ENCODE results near the gene RAB23.

RAB23 gene

DNA sequence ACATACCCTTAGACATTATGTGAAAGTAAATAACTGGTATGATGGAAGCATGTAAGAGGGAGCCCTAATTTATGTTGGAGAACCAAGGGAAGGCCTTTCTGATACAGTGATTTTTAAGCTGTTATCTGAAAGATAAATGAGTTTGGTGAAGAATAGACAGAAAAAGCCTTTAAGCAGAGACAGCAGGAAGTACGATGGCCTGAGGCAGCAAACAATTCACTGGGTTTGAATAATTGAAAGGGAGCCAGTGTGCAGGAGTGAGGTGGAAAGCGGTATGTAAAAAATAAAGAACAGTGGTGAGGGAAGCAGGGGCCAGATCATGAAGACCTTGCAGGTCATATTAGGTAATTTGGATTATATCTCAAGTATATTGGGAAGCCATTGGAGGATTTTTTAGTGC lies 4.1 kb upstream of the RAB23 start:
- DNase-seq = no peak

DNA sequence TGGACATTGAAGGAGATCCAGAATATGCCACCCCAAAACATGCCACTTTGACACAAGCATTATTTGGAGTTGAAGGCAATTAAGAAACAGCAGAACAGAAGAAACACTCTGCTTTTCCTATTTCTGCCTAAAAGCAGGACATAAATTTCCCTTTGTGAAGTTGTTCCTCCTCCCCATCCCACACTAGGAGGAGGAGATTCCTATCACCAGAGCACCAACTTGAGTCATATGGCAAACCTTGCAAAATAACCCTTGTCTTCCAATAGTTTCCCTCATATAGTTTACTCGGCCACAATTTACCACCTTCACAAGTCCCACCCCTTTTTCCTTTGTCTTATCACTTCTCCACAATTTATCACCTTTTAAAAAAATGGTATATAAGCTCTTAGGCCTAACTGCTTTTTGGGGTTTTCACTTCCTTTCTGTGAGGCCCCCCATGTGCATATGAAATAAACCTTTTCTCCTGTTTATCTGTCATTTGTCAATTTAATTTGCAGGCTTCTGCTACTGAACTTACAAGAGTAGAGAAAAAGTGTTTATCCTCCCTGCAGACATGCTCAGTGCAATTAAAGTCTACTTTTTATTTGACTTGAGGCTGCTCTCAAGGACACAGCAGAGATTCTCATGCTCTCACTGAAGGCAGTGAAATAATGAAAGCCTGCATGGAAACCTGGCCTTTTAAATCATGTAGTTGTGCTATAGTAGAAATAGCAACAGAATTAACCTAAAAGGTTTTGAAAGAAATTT lies 2.8 kb upstream of the RAB23 start:
- DNase-seq = no peak

DNA sequence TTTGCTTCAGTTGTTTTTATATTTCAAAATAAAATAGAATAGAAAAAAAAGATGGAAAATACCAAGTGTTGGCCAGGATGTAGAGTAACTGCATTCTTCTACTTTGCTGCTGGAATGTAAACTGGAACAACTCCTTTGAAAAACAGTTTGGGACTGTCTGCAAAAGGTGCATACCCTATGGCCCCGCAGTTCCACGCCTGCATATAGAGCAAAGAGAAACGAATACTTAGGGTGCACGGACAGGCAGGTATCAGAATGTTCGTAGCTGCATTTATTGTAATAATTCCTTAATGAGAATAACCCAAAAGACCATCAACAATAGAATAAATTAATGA lies 603 bp upstream of the RAB23 start:
- no peak for DNase-seq

GRCh38 chr6:57221191-57221935 lies 744 bp downstream of the RAB23 start:
- peak; percentile 82 for DNase-seq

DNA sequence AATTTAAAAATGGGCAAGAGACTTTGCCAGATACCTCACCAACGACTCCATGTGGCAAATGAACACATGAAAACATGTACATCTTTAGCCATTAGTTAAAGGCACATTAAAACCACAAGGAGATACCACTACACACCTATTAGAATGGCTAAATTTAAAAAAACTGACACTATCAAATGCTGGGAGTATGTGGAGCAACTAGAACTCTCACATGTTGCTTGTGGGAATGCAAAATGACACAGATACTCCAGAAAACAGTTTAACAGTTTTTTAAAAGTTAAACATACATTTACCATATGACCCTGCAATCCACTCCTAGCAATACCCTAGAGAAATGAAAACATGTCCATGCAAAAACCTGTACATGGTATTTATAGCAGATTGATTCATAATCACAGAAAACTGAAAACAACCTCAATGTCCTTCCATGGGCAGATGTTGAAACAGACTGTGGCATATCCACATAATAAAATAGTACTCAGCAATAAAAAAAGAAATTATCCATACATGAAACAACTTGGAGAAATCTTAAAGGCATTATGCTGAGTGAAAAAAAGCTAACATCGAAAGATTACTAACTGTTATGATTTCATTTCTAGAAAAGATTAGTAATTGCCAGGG lies 1.9 kb downstream of the RAB23 start:
- no peak for DNase-seq

DNA sequence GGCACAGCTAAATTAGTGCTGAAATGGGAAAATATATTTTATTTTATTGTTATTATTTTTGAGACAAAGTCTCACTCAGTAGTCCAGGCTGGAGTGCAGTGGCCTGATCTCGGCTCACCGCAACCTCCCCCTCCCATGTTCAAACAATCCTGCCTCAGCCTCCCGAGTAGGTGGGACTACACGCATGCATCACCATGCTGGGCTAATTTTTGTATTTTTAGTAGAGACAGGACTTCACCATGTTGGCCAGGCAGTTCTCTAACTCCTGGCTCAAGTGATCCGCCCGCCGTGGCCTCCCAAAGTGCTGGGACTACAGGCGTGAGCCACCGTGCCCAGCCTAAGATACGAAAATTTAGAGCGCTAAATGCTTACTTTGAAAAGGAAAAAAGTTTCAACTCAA lies 4.8 kb downstream of the RAB23 start:
- DNase-seq = no peak

GRCh38 chr6:57216235-57217101 lies 5.6 kb downstream of the RAB23 start:
- no peak for DNase-seq

- no peak for DNase-seq
Observed at GRCh38 chr6:57215260-57215659, 6.8 kb downstream of the RAB23 start.

GRCh38 chr6:57210060-57210459 lies 12.0 kb downstream of the RAB23 start:
- DNase-seq = no peak

DNA sequence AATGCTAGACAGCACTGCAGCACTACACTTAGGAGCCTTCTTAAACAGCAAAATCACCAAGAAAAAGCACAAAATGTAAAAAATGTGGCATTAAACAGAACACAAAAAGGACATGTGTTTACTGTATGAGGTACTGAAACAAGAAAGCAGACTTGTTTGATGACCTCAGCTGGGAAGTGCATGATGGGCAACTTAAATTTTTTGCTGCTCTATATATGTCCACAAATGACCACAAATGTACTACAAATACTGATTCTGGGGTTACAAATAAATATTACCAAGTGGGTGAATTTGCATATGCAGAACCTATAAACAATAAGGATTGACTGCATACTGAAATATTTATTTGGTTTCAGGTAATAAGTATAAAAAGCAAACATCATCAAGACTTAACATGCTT lies 13.1 kb downstream of the RAB23 start:
- no peak for DNase-seq

- no peak for DNase-seq
Observed at GRCh38 chr6:57207872-57208271, 14.2 kb downstream of the RAB23 start.

GRCh38 chr6:57207141-57207540 lies 15.0 kb downstream of the RAB23 start:
- no peak for DNase-seq

DNA sequence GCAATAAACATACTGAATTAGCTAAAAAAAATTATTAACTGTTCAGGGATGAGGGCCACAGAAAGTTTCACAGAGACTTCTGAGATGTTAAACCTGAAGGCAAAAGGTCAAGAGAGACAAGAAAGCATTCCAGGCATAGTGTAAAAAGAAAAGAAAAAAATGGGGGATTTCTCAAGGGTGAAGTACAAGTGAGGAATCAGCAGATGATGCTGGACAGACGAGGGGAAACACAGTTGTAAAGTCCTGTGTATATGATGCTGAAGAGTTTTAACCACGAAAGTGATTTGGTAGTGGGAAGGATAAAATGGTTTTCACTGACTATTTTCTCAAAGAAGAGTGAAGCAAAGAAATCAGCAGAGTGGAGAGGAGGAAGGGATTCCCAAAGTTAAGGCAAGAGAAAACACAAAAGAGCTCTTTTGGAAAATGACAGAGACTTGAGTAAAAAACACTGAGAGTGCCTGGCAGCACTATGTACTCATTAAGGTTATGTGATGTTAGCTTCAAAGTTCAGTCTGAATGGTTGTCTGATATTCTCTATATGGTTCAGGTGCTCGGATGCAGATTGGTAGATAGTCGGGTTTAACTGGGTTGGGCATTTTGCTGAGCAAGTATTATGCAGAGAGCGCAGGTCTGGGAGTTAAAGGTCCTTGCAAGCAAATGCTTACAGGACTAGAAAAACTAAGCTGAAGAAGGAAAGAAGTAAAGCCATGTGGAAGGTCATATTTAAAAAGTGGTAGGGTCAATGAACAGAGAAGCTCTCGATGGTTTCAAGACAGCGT lies 16.4 kb downstream of the RAB23 start:
- no peak for DNase-seq

GRCh38 chr6:57201718-57202117 lies 20.4 kb downstream of the RAB23 start:
- no peak for DNase-seq

DNA sequence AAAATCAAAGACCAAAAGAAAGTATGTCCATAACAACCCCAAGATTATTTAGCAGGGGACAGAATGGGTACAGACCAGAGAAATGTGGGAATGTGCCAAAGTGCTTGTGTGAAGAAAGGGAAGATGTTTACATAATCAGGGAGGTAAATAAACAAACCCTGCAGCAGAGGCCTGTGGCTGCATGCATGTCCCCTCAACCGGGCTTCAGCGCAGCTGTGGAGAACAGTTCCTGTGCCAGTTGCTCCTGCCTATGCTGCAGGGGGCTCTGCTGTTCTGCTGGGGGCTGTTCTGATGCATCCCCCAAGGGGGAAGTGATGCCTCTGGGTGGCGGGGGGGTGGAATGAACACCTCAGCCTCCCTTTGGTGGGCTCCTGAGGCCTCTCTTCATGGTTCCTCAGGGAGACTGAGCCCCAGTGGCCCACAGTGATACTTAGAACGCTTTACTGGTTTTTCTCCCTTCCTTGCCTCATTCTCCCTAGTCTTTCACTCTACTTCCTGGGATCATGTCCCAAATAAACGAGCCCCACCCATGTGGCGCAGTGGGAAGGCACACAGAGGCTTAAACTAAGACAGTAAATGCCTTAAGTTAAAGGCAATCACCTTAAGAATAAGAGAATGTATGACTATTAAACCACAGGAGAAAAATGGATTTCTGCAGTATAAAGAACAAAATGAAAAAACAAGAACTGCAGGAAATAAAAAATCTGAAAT lies 23.0 kb downstream of the RAB23 start:
- DNase-seq = no peak

GRCh38 chr6:57195457-57195856 lies 26.6 kb downstream of the RAB23 start:
- no peak for DNase-seq

DNA sequence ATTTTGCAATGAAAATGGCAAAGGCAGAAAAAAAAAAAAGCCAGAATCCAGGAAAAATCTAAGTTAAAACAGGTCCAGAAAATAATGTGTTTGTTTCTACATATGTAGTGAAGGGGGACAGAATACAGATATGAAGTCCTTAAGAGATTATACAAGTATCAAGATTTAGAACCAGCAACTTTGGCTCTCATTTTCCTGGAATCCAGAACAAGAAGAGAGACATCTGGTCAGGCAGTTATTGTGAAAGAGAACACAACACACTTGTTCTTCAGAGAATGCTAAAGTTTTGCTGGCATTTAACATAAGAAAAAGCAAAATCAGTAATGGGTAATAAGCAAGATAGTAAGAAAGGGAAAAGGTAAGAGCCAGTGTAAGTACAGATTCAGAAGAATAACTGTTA lies 28.9 kb downstream of the RAB23 start:
- no peak for DNase-seq

GRCh38 chr6:57190140-57190539 lies 32.0 kb downstream of the RAB23 start:
- DNase-seq = no peak

GRCh38 chr6:57183336-57183735 lies 38.8 kb downstream of the RAB23 start:
- DNase-seq = no peak

DNA sequence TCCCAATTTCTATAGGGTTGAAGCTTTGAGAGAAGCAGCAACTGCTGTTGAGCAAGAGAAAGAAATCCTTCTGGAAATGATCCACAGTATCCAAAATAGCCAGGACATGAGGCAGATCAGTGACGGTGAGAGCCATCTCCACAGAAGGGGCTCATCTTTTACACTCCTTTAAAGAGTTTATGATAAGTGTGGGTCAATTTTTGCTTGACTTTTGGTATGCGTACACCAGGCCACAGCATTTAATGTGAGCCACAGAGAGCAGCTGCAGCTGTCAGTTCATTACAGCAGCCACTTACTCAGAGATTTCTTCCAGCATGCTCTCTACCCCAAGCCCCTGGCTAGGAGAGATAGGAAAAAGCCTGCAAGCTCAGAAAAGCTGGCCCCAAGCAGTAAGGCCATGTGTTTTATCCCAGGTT lies 40.1 kb downstream of the RAB23 start:
- peak; percentile 53 for DNase-seq

DNA sequence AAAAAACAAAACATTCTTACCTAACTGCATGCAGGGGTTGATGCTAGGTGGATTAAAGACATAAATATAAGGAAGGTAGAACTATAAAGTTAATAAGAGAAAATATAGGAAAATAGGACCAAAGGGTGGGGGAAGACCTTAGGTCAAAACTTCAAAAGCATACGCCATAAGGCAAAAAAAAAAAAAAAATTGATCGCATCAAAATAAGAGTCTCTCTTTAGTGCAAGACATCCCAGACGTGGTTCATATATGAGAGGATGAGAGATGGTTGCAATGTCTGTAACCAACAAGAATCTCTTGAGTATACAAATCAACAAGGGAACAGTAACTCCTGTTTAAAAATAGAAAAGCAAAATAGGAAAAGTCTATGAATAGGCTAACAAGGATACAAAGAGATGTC lies 41.5 kb downstream of the RAB23 start:
- DNase-seq = no peak

All from femur (tissue), 1 donor.